ENCODE data around the gene ROR2. TPM values are rescaled to one million over a fixed set of nuclear protein-coding genes. Genes with fewer than 3 reads are reported as not detected.

ROR2 gene
- total RNA-seq, 1 donor: 13.8 TPM

GRCh38 chr9:91868732-91869391 lies 81.2 kb downstream of the ROR2 start:
- no peak for DNase-seq (ENCODE audit: insufficient read length, low spot score, missing footprints)
- Histone ChIP-seq H2AFZ (ENCODE audit: low read length) (no peak overlapping the region), H3K4me3 (ENCODE audit: insufficient read depth, low read length) (no peak overlapping the region), H3K27ac (ENCODE audit: low read depth, low read length) (no peak overlapping the region), H3K4me1 (ENCODE audit: insufficient read depth, low read length) (no peaks in the 10 kb centered on the region), H4K20me1 (ENCODE audit: insufficient read depth, low read length) (no peaks in the 10 kb centered on the region), H3K27me3 (ENCODE audit: insufficient read depth, low read length) (peaks cover 16% of the 10 kb centered on the region), H3K9me3 (ENCODE audit: low read depth, low read length) (no peaks in the 10 kb centered on the region), H3K79me2 (ENCODE audit: insufficient read depth, low read length) (no peaks in the 10 kb centered on the region), H3K4me2 (ENCODE audit: insufficient read depth, low read length) (no peak overlapping the region), H3K36me3 (ENCODE audit: insufficient read depth, low read length) (no peaks in the 10 kb centered on the region)
- no peak for TF ChIP-seq CTCF (IDR thresholded peaks at IDR 0.05; ENCODE audit: extremely low read depth, low read depth, low read length)

GRCh38 chr9:91867740-91868139 lies 82.3 kb downstream of the ROR2 start:
- H3K36me3 ChIP-seq (ENCODE audit: insufficient read depth, low read length): no peaks in the 10 kb centered on the region
- H3K4me1 ChIP-seq (ENCODE audit: insufficient read depth, low read length): no peaks in the 10 kb centered on the region
- no peak overlapping the region for H3K4me2 ChIP-seq (ENCODE audit: insufficient read depth, low read length)
- H3K27me3 ChIP-seq (ENCODE audit: insufficient read depth, low read length): peaks cover 16% of the 10 kb centered on the region
- no peak for DNase-seq (ENCODE audit: insufficient read length, low spot score, missing footprints)
- no peak overlapping the region for H3K27ac ChIP-seq (ENCODE audit: low read depth, low read length)
- H2AFZ ChIP-seq (ENCODE audit: low read length): no peak overlapping the region
- TF ChIP-seq CTCF (IDR thresholded peaks at IDR 0.05; ENCODE audit: extremely low read depth, low read depth, low read length): no peak
- no peaks in the 10 kb centered on the region for H4K20me1 ChIP-seq (ENCODE audit: insufficient read depth, low read length)
- no peaks in the 10 kb centered on the region for H3K9me3 ChIP-seq (ENCODE audit: low read depth, low read length)
- no peaks in the 10 kb centered on the region for H3K79me2 ChIP-seq (ENCODE audit: insufficient read depth, low read length)
- no peak overlapping the region for H3K4me3 ChIP-seq (ENCODE audit: insufficient read depth, low read length)

GRCh38 chr9:91865041-91865440 lies 85.0 kb downstream of the ROR2 start:
- H3K36me3 ChIP-seq (ENCODE audit: insufficient read depth, low read length): no peaks in the 10 kb centered on the region

GRCh38 chr9:91864380-91864779 lies 85.6 kb downstream of the ROR2 start:
- Histone ChIP-seq H3K4me3 (ENCODE audit: insufficient read depth, low read length) (no peak overlapping the region), H3K79me2 (ENCODE audit: insufficient read depth, low read length) (no peaks in the 10 kb centered on the region), H3K4me2 (ENCODE audit: insufficient read depth, low read length) (no peak overlapping the region), H3K9me3 (ENCODE audit: low read depth, low read length) (no peaks in the 10 kb centered on the region), H3K27me3 (ENCODE audit: insufficient read depth, low read length) (peaks cover 13% of the 10 kb centered on the region), H2AFZ (ENCODE audit: low read length) (no peak overlapping the region), H3K4me1 (ENCODE audit: insufficient read depth, low read length) (no peaks in the 10 kb centered on the region), H4K20me1 (ENCODE audit: insufficient read depth, low read length) (no peaks in the 10 kb centered on the region), H3K27ac (ENCODE audit: low read depth, low read length) (no peak overlapping the region), H3K36me3 (ENCODE audit: insufficient read depth, low read length) (no peaks in the 10 kb centered on the region)
- DNase-seq (ENCODE audit: insufficient read length, low spot score, missing footprints): no peak
- no peak for TF ChIP-seq CTCF (IDR thresholded peaks at IDR 0.05; ENCODE audit: extremely low read depth, low read depth, low read length)

More at GRCh38 chr9:91865041-91865440, 85.0 kb downstream of the ROR2 start:
- H4K20me1 ChIP-seq (ENCODE audit: insufficient read depth, low read length): no peaks in the 10 kb centered on the region
- no peaks in the 10 kb centered on the region for H3K4me1 ChIP-seq (ENCODE audit: insufficient read depth, low read length)
- peaks cover 13% of the 10 kb centered on the region for H3K27me3 ChIP-seq (ENCODE audit: insufficient read depth, low read length)
- no peaks in the 10 kb centered on the region for H3K9me3 ChIP-seq (ENCODE audit: low read depth, low read length)
- no peak overlapping the region for H2AFZ ChIP-seq (ENCODE audit: low read length)
- no peak for TF ChIP-seq CTCF (IDR thresholded peaks at IDR 0.05; ENCODE audit: extremely low read depth, low read depth, low read length)
- H3K4me2 ChIP-seq (ENCODE audit: insufficient read depth, low read length): no peak overlapping the region
- no peak for DNase-seq (ENCODE audit: insufficient read length, low spot score, missing footprints)
- no peak overlapping the region for H3K4me3 ChIP-seq (ENCODE audit: insufficient read depth, low read length)
- no peak overlapping the region for H3K27ac ChIP-seq (ENCODE audit: low read depth, low read length)
- H3K79me2 ChIP-seq (ENCODE audit: insufficient read depth, low read length): no peaks in the 10 kb centered on the region

Measured in osteoblast (primary cell).